GM10266 (cell line): Measurements from ENCODE around the gene LENG8.

Experiments used
- DNase-seq: peaks from one replicate; pipeline ENCODE4 v3.0.0; 2012; ENCODE audit errors: extremely low spot score
- CTCF ChIP-seq: IDR thresholded peaks from 2 replicates; pipeline ENCODE4 v1.5.1; 2012; ENCODE audit warnings: mild to moderate bottlenecking, low read depth; ENCODE audit not compliant: control insufficient read depth, insufficient read depth; ENCODE audit errors: missing control alignments

LENG8 gene

GRCh38 chr19:54429545-54430227 lies 19.3 kb upstream of the LENG8 start:
- no peak for TF ChIP-seq CTCF
- DNase-seq = peak; percentile 25

- peak; percentile 24 for TF ChIP-seq CTCF
These were observed 18.4 kb upstream of the LENG8 start for GRCh38 chr19:54430306-54431254.

GRCh38 chr19:54431255-54431838 lies 17.7 kb upstream of the LENG8 start:
- no peak for TF ChIP-seq CTCF
- no peak for DNase-seq

More at GRCh38 chr19:54430306-54431254, 18.4 kb upstream of the LENG8 start:
- peak; percentile 75 for DNase-seq

GRCh38 chr19:54432144-54432738 lies 16.8 kb upstream of the LENG8 start:
- DNase-seq = no peak
- no peak for TF ChIP-seq CTCF

GRCh38 chr19:54433697-54434096 lies 15.3 kb upstream of the LENG8 start:
- TF ChIP-seq CTCF = no peak
- DNase-seq = no peak

GRCh38 chr19:54434112-54434872 lies 14.7 kb upstream of the LENG8 start:
- no peak for TF ChIP-seq CTCF
- no peak for DNase-seq
